ENCODE measurements around the gene DSCAML1.

DSCAML1 gene

GRCh38 chr11:117606790-117607189, 190.2 kb downstream of the DSCAML1 start:
- TF ChIP-seq SIN3A (IDR thresholded peaks at IDR 0.05; ENCODE audit: borderline replicate concordance, insufficient read depth, low read length) (no peak), FOXP2 (optimal IDR thresholded peaks at IDR 0.05; ENCODE audit: borderline replicate concordance, extremely low read depth, extremely low read length, insufficient read depth) (no peak), TAF1 (IDR thresholded peaks at IDR 0.05; ENCODE audit: borderline replicate concordance, insufficient read depth, low read length) (no peak), POLR2AphosphoS5 (IDR thresholded peaks at IDR 0.05; ENCODE audit: low read depth, low read length) (no peak)
- TF ChIP-seq, protein P1, sequence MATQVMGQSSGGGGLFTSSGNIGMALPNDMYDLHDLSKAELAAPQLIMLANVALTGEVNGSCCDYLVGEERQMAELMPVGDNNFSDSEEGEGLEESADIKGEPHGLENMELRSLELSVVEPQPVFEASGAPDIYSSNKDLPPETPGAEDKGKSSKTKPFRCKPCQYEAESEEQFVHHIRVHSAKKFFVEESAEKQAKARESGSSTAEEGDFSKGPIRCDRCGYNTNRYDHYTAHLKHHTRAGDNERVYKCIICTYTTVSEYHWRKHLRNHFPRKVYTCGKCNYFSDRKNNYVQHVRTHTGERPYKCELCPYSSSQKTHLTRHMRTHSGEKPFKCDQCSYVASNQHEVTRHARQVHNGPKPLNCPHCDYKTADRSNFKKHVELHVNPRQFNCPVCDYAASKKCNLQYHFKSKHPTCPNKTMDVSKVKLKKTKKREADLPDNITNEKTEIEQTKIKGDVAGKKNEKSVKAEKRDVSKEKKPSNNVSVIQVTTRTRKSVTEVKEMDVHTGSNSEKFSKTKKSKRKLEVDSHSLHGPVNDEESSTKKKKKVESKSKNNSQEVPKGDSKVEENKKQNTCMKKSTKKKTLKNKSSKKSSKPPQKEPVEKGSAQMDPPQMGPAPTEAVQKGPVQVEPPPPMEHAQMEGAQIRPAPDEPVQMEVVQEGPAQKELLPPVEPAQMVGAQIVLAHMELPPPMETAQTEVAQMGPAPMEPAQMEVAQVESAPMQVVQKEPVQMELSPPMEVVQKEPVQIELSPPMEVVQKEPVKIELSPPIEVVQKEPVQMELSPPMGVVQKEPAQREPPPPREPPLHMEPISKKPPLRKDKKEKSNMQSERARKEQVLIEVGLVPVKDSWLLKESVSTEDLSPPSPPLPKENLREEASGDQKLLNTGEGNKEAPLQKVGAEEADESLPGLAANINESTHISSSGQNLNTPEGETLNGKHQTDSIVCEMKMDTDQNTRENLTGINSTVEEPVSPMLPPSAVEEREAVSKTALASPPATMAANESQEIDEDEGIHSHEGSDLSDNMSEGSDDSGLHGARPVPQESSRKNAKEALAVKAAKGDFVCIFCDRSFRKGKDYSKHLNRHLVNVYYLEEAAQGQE (IDR thresholded peaks at IDR 0.05; ENCODE audit: insufficient read depth in 1 of 2, low read depth in 2 of 2, low read length in 2 of 2): no peak

DNA sequence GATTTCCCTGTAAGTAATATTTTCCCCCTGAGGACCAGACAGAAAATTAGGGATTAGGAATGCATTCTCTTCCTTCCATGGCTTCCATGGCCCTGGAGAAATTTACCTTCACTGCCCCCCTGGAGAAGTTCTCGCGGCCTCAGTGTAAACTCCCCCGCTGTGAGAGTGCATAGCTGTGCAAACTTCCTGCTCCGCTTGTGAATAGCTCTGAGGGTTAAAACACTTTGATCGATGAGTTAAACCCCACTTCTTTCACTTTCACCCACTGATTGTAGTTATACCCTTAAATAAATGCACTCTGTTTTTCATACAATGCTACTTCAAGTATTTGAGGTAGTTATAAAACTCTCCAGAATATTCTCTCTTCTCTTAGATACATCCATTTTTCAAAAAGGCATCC, 190.8 kb downstream of the DSCAML1 start:
- TF ChIP-seq TAF1 (IDR thresholded peaks at IDR 0.05; ENCODE audit: borderline replicate concordance, insufficient read depth, low read length): no peak
- no peak for TF ChIP-seq POLR2AphosphoS5 (IDR thresholded peaks at IDR 0.05; ENCODE audit: low read depth, low read length)
- TF ChIP-seq FOXP2 (optimal IDR thresholded peaks at IDR 0.05; ENCODE audit: borderline replicate concordance, extremely low read depth, extremely low read length, insufficient read depth): no peak
- TF ChIP-seq, protein P1 (IDR thresholded peaks at IDR 0.05; ENCODE audit: insufficient read depth in 1 of 2, low read depth in 2 of 2, low read length in 2 of 2): no peak
- TF ChIP-seq SIN3A (IDR thresholded peaks at IDR 0.05; ENCODE audit: borderline replicate concordance, insufficient read depth, low read length): no peak

GRCh38 chr11:117605331-117605730, 191.7 kb downstream of the DSCAML1 start:
- TF ChIP-seq POLR2AphosphoS5 (IDR thresholded peaks at IDR 0.05; ENCODE audit: low read depth, low read length): no peak
- no peak for TF ChIP-seq FOXP2 (optimal IDR thresholded peaks at IDR 0.05; ENCODE audit: borderline replicate concordance, extremely low read depth, extremely low read length, insufficient read depth)
- TF ChIP-seq, protein P1 (IDR thresholded peaks at IDR 0.05; ENCODE audit: insufficient read depth in 1 of 2, low read depth in 2 of 2, low read length in 2 of 2): no peak
- no peak for TF ChIP-seq SIN3A (IDR thresholded peaks at IDR 0.05; ENCODE audit: borderline replicate concordance, insufficient read depth, low read length)
- no peak for TF ChIP-seq TAF1 (IDR thresholded peaks at IDR 0.05; ENCODE audit: borderline replicate concordance, insufficient read depth, low read length)

- TF ChIP-seq TAF1 (IDR thresholded peaks at IDR 0.05; ENCODE audit: borderline replicate concordance, insufficient read depth, low read length): no peak
- TF ChIP-seq FOXP2 (optimal IDR thresholded peaks at IDR 0.05; ENCODE audit: borderline replicate concordance, extremely low read depth, extremely low read length, insufficient read depth): no peak
- TF ChIP-seq, protein P1 (IDR thresholded peaks at IDR 0.05; ENCODE audit: insufficient read depth in 1 of 2, low read depth in 2 of 2, low read length in 2 of 2): no peak
- TF ChIP-seq POLR2AphosphoS5 (IDR thresholded peaks at IDR 0.05; ENCODE audit: low read depth, low read length): no peak
- TF ChIP-seq SIN3A (IDR thresholded peaks at IDR 0.05; ENCODE audit: borderline replicate concordance, insufficient read depth, low read length): no peak
These were observed 192.6 kb downstream of the DSCAML1 start for GRCh38 chr11:117604336-117604995.
